ENCODE data around the gene C5orf15.
"Not testable (repeated sequence)": the region's sequence is repeated elsewhere in the genome, so short reads cannot be mapped to it uniquely, and the experiment has no call there.

DNA sequence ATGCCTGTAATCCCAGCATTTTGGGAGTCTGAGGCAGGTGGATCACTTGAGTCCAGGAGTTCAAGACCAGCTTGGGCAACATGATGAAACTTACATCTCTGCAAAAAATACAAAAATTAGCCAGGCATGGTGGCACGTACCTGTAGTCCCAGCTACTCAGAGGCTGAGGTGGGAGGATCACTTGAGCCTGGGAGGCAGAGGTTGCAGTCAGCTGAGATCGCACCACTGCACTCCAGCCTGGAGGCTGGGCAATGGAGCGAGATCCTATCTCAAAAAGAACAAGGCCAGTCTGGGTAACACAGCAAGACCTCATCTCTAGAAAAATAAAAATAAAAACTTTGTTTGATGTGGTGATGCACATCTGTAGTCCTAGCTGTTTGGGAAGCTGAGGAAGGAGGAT, 30.8 kb downstream of the C5orf15 start:
- not testable (repeated sequence) for TF ChIP-seq CTCF, POLR2A (IDR thresholded peaks at IDR 0.05)

Data from thyroid gland (tissue), 4 donors.